Lower leg skin (tissue), 4 donors: ENCODE measurements around the gene KIF18A. TPM values are rescaled to one million over a fixed set of nuclear protein-coding genes. Genes with fewer than 3 reads are reported as not detected.

Experiments used
- DNase-seq, 2 donors: peaks; one replicate each; pipeline ENCODE4 v3.0.0-alpha.2; 2019; ENCODE audit warnings: low spot score in 2 of 2
- H3K4me3 ChIP-seq: fragments of 200-600 bp; sonication (generic); 2 replicates; pipeline ENCODE4 v1.5.1; 2017; ENCODE audit warnings: mild to moderate bottlenecking, low read depth; ENCODE audit not compliant: poor library complexity, severe bottlenecking
- POLR2A ChIP-seq, 2 donors: fragments of 450-650 bp; IDR thresholded peaks; one replicate each; pipeline ENCODE4 v1.6.1; 2016 to 2017; ENCODE audit warnings: antibody characterized with exemption in 2 of 2, mild to moderate bottlenecking in 1 of 2, moderate library complexity in 1 of 2
- WGBS, 2 donors: methylation state at CpG; one replicate each; pipeline ENCODE4 v1.1.5; 2018; 5-methylcytosine and 5-hydroxymethylcytosine counted together
- intact Hi-C: fragments of 100-400 bp; cut with DNase I; formaldehyde crosslinking; loops from one replicate; pipeline ENCODE4 v1.15.0; 2023; ENCODE audit warnings: low total_unique reads
- total RNA-seq, 4 donors: library from RNA; depleted of rRNA; stranded (reverse); fragments of >200 nt; gene quantifications; one replicate each; pipeline ENCODE4 v1.1.0, GENCODE V29; 2016
- TF ChIP-seq, protein P1 (sequence below), 3 donors: fragments of 450-650 bp; IDR thresholded peaks; one replicate each; pipeline ENCODE4 v1.5.1; 2016; ENCODE audit warnings: antibody characterized with exemption in 3 of 3, mild to moderate bottlenecking in 3 of 3, moderate library complexity in 2 of 3

KIF18A gene
- total RNA-seq, 4 donors from 2014 or later = 0.38 to 1.5 (median 1.1) TPM

DNA sequence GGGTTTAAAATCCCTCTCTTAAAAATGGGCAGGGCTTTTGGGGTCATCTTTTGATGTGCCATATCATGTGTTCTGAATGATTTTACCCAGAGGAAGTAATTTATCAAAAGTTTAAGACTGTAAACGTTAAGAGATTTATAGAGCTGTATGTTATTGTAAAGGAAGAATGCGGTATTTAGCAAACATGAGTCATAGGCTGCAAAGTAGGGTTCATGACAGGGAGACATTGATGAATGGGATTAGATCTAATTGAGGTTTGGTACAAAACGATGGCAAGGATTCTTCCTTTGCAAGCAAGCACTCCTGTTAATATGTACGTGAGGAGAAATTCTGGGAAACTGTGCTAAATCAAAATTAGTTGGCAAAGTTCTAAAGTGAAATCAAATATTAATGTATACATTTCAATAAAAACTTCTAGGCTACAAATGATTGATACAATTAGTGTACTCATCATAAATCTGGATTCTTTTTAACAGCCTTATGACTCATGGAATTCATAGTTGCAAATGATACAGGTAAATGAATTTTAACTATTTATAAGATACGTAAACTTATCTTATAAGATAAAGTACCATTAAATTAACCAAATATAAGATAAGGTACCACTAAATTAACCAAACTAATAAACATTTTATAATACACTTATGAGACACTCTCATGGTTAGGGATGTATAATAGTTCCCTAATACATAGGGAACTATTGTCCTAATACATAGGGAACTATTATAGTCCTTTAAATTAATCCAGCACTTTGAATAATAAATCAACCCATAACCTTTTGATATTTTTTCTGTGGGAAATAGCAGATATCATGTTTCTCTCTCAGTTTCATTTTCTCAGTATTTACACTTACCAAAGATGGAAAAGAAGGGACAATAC lies 58.4 kb downstream of the KIF18A start:
- DNase-seq = no peak
- H3K4me3 ChIP-seq = no peak overlapping the region
- intact Hi-C loops = no loop called here
- 47 to 64% methylated on average over 5 of the region's 5 CpGs for WGBS, 2 donors
- TF ChIP-seq POLR2A (IDR thresholded peaks at IDR 0.05) = no peak
- TF ChIP-seq, protein P1, sequence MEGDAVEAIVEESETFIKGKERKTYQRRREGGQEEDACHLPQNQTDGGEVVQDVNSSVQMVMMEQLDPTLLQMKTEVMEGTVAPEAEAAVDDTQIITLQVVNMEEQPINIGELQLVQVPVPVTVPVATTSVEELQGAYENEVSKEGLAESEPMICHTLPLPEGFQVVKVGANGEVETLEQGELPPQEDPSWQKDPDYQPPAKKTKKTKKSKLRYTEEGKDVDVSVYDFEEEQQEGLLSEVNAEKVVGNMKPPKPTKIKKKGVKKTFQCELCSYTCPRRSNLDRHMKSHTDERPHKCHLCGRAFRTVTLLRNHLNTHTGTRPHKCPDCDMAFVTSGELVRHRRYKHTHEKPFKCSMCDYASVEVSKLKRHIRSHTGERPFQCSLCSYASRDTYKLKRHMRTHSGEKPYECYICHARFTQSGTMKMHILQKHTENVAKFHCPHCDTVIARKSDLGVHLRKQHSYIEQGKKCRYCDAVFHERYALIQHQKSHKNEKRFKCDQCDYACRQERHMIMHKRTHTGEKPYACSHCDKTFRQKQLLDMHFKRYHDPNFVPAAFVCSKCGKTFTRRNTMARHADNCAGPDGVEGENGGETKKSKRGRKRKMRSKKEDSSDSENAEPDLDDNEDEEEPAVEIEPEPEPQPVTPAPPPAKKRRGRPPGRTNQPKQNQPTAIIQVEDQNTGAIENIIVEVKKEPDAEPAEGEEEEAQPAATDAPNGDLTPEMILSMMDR (IDR thresholded peaks at IDR 0.05) = no peak

DNA sequence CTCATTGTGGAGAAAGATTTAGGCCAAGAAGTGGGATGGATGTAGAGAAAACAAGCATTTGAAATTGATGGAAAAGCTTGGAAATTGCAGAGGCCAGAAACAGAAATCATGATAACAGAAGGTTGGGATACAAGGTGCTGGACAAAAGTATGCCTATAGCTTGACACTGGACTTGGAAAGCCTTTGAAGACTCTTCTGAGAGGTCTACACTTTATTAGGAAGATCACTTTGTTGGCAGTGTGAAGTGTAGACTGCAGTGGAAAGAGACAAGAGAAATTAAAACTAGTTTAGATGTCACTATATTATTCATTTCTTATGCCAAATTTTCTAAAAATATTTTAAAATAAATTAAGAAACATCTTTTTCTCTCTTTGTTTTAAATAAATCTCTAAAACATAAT lies 59.1 kb downstream of the KIF18A start:
- no peak for DNase-seq
- TF ChIP-seq, protein P1 (IDR thresholded peaks at IDR 0.05) = no peak
- no peak for TF ChIP-seq POLR2A (IDR thresholded peaks at IDR 0.05)
- intact Hi-C loops = no loop called here
- no peak overlapping the region for H3K4me3 ChIP-seq

DNA sequence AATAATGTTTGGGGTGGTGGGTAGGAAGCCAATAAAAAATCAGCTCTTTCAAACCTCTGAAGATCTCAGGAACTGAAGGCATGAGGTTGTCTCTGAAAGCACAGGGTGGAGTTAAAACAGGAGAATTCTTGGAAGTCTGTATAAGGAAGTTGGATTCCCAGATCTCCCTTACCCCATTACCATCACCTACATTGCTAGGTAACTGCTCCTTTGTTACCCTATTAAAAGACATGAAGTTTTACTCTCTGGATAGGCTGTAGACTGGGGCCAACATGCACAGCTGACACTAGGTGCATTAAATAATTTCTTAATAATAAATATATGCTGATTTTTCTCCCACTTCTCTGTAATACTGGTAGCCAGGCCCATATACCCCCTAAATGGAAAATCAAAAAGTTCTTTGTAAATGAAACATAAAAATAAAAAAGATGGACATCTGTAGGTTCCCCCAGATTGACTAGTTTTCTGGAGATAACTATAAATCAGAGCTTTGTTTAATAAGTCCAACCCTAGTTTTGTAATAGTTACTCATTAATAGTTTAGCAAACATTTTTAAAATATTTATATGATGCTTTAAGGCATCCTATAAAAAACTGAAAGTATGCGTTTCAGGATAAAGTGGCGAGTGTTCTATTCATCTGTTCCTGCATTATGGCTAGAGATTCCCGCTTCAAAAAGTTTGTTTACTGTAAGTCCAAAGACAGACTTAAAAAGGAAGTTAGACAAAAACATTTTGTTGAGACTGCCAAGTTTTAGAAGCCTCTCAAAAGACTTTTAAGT lies 63.8 kb downstream of the KIF18A start:
- no peak for DNase-seq
- TF ChIP-seq, protein P1 (IDR thresholded peaks at IDR 0.05) = no peak
- TF ChIP-seq POLR2A (IDR thresholded peaks at IDR 0.05) = no peak
- no peak overlapping the region for H3K4me3 ChIP-seq
- WGBS, 2 donors = 79 to 81% methylated on average over 3 of the region's 3 CpGs
- intact Hi-C loops = no loop called here

DNA sequence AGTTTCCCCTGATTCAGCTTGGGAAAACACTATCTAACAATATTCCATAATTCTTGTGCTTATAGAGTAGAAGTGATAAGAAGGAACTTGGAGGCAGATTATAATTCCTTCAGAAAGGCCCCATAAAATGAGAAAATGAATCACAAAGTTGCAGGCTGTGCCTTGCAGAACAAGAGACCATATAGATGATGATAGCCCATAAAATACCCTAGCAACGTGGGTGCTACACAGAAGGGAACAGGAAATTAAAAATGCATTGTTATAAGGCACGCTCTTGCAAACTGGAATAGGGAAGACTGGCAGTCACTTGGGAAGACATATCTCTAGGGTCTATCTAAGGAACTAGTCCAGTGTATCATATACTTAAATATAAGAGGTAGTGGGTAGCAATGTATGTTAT lies 67.6 kb downstream of the KIF18A start:
- no peak overlapping the region for H3K4me3 ChIP-seq
- WGBS, 2 donors = 78 to 81% methylated on average over 2 of the region's 2 CpGs
- DNase-seq = no peak
- intact Hi-C loops = no loop called here
- TF ChIP-seq POLR2A (IDR thresholded peaks at IDR 0.05) = no peak
- TF ChIP-seq, protein P1 (IDR thresholded peaks at IDR 0.05) = no peak

DNA sequence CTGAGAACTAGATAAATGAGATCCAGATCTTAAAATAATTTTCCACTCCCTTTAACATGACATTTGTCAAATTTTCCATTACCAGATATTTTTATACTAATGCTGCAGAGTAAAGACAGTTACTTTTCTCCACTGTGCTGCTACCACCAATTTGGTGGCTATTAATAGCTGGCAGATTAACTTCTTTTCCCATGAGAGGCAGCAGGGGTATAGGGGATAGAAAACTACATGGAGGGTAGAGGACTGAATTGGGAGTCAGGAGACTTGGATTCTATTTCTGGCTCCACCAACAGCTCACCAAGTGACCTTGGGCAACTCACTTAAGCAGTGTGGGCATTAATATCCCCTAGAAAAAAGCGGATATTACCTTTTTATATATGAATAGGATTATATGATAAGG lies 69.2 kb downstream of the KIF18A start:
- TF ChIP-seq, protein P1 (IDR thresholded peaks at IDR 0.05) = no peak
- TF ChIP-seq POLR2A (IDR thresholded peaks at IDR 0.05) = no peak
- WGBS, 2 donors = 82 to 92% methylated on average over 1 of the region's 1 CpG
- intact Hi-C loops = no loop called here
- no peak for DNase-seq
- H3K4me3 ChIP-seq = no peak overlapping the region
